Hepatocyte (in vitro differentiated cells): Measurements from ENCODE around the gene MSH3.

Experiments used
- EZH2phosphoT487 ChIP-seq: fragments of 200-600 bp; sonication (generic); IDR thresholded peaks from one replicate; pipeline ENCODE4 v1.6.1; 2018; ENCODE audit warnings: antibody characterized with exemption, mild to moderate bottlenecking, low read depth, moderate library complexity; ENCODE audit not compliant: unreplicated experiment, severe bottlenecking
- TF ChIP-seq, protein P1 (sequence below): fragments of 200-600 bp; sonication (generic); IDR thresholded peaks from 2 replicates; pipeline ENCODE4 v1.5.1; 2016; ENCODE audit warnings: antibody characterized with exemption, mild to moderate bottlenecking; ENCODE audit not compliant: poor library complexity

GRCh38 chr5:80809451-80809850, 155.0 kb downstream of the MSH3 start:
- TF ChIP-seq, protein P1, sequence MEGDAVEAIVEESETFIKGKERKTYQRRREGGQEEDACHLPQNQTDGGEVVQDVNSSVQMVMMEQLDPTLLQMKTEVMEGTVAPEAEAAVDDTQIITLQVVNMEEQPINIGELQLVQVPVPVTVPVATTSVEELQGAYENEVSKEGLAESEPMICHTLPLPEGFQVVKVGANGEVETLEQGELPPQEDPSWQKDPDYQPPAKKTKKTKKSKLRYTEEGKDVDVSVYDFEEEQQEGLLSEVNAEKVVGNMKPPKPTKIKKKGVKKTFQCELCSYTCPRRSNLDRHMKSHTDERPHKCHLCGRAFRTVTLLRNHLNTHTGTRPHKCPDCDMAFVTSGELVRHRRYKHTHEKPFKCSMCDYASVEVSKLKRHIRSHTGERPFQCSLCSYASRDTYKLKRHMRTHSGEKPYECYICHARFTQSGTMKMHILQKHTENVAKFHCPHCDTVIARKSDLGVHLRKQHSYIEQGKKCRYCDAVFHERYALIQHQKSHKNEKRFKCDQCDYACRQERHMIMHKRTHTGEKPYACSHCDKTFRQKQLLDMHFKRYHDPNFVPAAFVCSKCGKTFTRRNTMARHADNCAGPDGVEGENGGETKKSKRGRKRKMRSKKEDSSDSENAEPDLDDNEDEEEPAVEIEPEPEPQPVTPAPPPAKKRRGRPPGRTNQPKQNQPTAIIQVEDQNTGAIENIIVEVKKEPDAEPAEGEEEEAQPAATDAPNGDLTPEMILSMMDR: no peak
- TF ChIP-seq EZH2phosphoT487: no peak
